ENCODE data around the gene SETBP1. TPM values are rescaled to one million over a fixed set of nuclear protein-coding genes. Genes with fewer than 3 reads are reported as not detected.

The SETBP1 gene
- total RNA-seq, 1 donor from 2014 or later: 12.0 TPM

DNA sequence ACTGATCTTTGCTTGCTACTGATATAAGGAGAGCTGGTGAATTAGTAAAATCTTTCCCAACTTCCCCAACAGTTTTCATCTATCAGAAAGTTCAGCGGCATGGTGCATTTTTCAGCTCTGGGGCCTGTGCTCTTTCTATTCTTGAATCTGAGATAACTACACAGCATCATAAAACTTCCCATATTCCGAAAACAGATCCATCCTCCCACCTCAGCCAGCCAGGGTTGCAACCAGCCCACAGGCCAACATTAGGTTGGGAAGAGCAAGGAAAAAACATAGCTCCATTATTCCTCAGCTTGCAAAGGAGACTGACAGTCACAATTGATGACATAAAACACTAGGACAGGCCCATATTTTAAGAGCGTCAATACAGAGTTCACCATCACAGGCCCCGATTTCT, 297.2 kb downstream of the SETBP1 start:
- no peaks in the 10 kb centered on the region for H4K20me1 ChIP-seq (ENCODE audit: low read depth)

DNA sequence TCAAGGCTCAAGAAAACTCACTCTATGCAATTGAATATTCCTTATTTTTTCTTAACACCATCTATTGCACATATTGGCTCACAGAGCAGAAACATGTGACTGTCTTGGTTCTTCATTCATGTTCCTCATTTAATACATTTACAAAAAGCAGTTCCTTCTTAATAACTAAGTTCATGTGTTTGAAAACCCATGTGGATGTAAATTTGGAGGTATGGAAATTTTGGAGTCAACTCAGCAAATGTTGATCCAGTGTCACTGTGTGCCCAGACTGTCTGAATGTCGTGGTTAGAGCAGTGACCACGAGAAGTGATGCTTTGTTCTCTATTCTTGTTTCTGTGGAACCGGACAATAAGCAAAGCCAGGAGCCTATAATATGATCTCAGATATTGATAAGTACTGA, 299.1 kb downstream of the SETBP1 start:
- Histone ChIP-seq H3K79me2 (ENCODE audit: low read depth) (no peaks in the 10 kb centered on the region), H3K36me3 (no peaks in the 10 kb centered on the region), H3K4me2 (no peak overlapping the region), H3K9me3 (ENCODE audit: low read depth) (no peaks in the 10 kb centered on the region), H3K4me1 (no peaks in the 10 kb centered on the region), H3F3A (ENCODE audit: low read depth) (no peaks in the 10 kb centered on the region), H3K4me3 (no peak overlapping the region), H3K9ac (no peak overlapping the region), H3K27me3 (no peaks in the 10 kb centered on the region), H4K20me1 (ENCODE audit: low read depth) (no peaks in the 10 kb centered on the region), H3K27ac (no peak overlapping the region), H2AFZ (replicated peaks) (no peak overlapping the region)
- Mint-ChIP-seq H3K9me3 (no peaks in the 10 kb centered on the region), H3K36me3 (peaks cover 5% of the 10 kb centered on the region), H3K4me1 (no peaks in the 10 kb centered on the region), H3K27ac (no peak overlapping the region), H3K27me3 (ENCODE audit: insufficient read depth, low read depth) (peaks cover 2% of the 10 kb centered on the region), H3K4me3 (no peak overlapping the region)
- no peak for DNase-seq (ENCODE audit: low spot score)
- TF ChIP-seq EZH2 (IDR thresholded peaks at IDR 0.05): no peak
- TF ChIP-seq, protein P1, sequence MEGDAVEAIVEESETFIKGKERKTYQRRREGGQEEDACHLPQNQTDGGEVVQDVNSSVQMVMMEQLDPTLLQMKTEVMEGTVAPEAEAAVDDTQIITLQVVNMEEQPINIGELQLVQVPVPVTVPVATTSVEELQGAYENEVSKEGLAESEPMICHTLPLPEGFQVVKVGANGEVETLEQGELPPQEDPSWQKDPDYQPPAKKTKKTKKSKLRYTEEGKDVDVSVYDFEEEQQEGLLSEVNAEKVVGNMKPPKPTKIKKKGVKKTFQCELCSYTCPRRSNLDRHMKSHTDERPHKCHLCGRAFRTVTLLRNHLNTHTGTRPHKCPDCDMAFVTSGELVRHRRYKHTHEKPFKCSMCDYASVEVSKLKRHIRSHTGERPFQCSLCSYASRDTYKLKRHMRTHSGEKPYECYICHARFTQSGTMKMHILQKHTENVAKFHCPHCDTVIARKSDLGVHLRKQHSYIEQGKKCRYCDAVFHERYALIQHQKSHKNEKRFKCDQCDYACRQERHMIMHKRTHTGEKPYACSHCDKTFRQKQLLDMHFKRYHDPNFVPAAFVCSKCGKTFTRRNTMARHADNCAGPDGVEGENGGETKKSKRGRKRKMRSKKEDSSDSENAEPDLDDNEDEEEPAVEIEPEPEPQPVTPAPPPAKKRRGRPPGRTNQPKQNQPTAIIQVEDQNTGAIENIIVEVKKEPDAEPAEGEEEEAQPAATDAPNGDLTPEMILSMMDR (IDR thresholded peaks at IDR 0.05): no peak
- TF ChIP-seq EZH2phosphoT487 (IDR thresholded peaks at IDR 0.05): no peak

More for the DNA sequence above, 297.2 kb downstream of the SETBP1 start:
- Histone ChIP-seq H2AFZ (replicated peaks) (no peak overlapping the region), H3K79me2 (ENCODE audit: low read depth) (no peaks in the 10 kb centered on the region), H3K36me3 (no peaks in the 10 kb centered on the region), H3K27ac (no peak overlapping the region), H3K9me3 (ENCODE audit: low read depth) (no peaks in the 10 kb centered on the region), H3K4me1 (peaks cover 8% of the 10 kb centered on the region), H3K9ac (no peak overlapping the region), H3K27me3 (no peaks in the 10 kb centered on the region), H3K4me3 (no peak overlapping the region), H3K4me2 (no peak overlapping the region), H3F3A (ENCODE audit: low read depth) (no peaks in the 10 kb centered on the region)
- TF ChIP-seq EZH2phosphoT487 (IDR thresholded peaks at IDR 0.05): no peak
- TF ChIP-seq, protein P1 (IDR thresholded peaks at IDR 0.05): no peak
- no peak for TF ChIP-seq EZH2 (IDR thresholded peaks at IDR 0.05)
- H3K9me3 Mint-ChIP-seq: peaks cover 2% of the 10 kb centered on the region
- no peak overlapping the region for H3K4me3 Mint-ChIP-seq
- no peak overlapping the region for H3K27ac Mint-ChIP-seq
- DNase-seq (ENCODE audit: low spot score): no peak
- peaks cover 4% of the 10 kb centered on the region for H3K36me3 Mint-ChIP-seq
- H3K4me1 Mint-ChIP-seq: peaks cover 8% of the 10 kb centered on the region
- H3K27me3 Mint-ChIP-seq (ENCODE audit: insufficient read depth, low read depth): no peaks in the 10 kb centered on the region

DNA sequence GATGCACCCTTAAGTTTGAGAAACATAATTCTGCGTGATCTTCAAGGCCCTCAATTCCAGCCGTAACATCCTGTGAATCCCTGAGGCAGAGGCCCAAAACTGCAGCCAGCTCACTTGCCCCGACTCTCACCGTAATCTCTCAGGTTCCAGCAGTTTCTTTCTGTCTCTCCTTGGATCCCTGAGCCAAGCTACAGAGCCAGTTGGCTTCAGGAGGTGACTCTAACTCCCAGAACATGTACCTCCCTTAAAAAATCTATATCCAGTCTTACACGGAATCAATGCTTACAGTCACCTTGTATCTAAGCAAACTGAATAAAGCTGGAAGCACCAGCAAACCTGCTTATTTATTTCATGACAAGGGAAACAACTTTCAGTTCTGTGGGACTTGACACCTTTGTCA, 300.4 kb downstream of the SETBP1 start:
- no peaks in the 10 kb centered on the region for H3K79me2 ChIP-seq (ENCODE audit: low read depth)
- no peak overlapping the region for H3K9ac ChIP-seq
- H3K9me3 ChIP-seq (ENCODE audit: low read depth): no peaks in the 10 kb centered on the region
- no peak overlapping the region for H3K4me2 ChIP-seq
- Mint-ChIP-seq H3K36me3 (peaks cover 8% of the 10 kb centered on the region), H3K27ac (no peak overlapping the region), H3K9me3 (no peaks in the 10 kb centered on the region), H3K27me3 (ENCODE audit: insufficient read depth, low read depth) (peaks cover 2% of the 10 kb centered on the region), H3K4me3 (no peak overlapping the region), H3K4me1 (no peaks in the 10 kb centered on the region)
- H3K36me3 ChIP-seq: no peaks in the 10 kb centered on the region
- no peak overlapping the region for H3K27ac ChIP-seq
- no peaks in the 10 kb centered on the region for H4K20me1 ChIP-seq (ENCODE audit: low read depth)
- H3K27me3 ChIP-seq: no peaks in the 10 kb centered on the region
- no peaks in the 10 kb centered on the region for H3F3A ChIP-seq (ENCODE audit: low read depth)
- no peak overlapping the region for H2AFZ ChIP-seq (replicated peaks)
- no peak overlapping the region for H3K4me3 ChIP-seq
- H3K4me1 ChIP-seq: no peaks in the 10 kb centered on the region
- TF ChIP-seq, protein P1 (IDR thresholded peaks at IDR 0.05): no peak
- TF ChIP-seq EZH2phosphoT487 (IDR thresholded peaks at IDR 0.05) (no peak), EZH2 (IDR thresholded peaks at IDR 0.05) (no peak)
- no peak for DNase-seq (ENCODE audit: low spot score)

Data from neural progenitor cell (in vitro differentiated cells).